GM18520 (cell line): ENCODE data around the gene LYPD1.

Experiments used
- ATAC-seq: cut with Tn5 transposase; IDR thresholded peaks from one replicate; pipeline ENCODE4 v1.9.1; 2021; ENCODE audit not compliant: unreplicated experiment

Gene LYPD1

DNA sequence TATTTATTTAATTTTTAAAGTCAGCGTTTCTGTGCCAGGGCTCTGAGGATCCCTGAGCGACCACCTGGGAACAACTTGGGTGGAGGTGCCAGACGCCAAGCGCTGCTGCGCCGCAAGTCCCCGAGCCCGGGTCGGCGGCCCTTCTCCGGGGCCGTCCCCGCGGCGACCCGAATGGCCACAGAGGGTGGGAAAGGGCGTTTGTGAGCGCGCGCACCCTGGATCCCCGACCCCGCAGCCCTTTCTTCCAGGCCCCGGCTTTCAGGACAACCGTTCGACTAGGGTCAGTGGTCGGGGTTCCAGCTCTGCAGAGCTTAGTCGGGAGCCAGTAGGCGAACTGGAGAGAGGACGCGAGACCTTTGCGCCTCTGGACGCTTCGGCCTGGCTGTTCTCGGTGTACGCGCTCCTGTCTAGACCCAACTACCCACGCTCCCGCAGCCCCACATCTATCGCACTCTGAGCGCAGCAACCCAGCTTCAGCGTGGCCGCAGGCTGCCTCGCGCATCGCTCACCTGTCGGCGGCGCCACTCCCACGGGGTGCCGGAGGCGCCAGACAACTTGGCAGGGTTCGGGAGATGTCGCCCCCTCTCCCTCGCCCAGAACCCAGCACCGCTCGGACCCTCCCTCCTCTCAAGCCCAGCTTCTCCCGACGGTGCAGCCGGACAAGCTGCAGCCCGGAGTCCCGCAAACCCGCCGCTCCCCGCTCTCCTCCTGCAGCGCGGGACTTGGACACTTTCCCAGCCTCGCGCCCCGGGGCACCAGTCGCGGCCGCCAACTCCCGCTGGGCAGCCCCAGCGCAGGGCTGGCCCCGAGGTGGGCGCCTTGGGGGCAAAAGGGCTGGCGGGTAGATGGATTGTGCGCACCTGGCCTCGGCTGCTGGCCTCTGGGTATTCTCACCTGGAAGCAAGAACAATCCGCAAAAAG, 758 bp downstream of the LYPD1 start:
- ATAC-seq: no peak

- ATAC-seq: no peak
Measured at GRCh38 chr2:132668189-132668823, 1.7 kb downstream of the LYPD1 start.

- ATAC-seq: no peak
Measured at GRCh38 chr2:132667706-132668105, 2.3 kb downstream of the LYPD1 start.

DNA sequence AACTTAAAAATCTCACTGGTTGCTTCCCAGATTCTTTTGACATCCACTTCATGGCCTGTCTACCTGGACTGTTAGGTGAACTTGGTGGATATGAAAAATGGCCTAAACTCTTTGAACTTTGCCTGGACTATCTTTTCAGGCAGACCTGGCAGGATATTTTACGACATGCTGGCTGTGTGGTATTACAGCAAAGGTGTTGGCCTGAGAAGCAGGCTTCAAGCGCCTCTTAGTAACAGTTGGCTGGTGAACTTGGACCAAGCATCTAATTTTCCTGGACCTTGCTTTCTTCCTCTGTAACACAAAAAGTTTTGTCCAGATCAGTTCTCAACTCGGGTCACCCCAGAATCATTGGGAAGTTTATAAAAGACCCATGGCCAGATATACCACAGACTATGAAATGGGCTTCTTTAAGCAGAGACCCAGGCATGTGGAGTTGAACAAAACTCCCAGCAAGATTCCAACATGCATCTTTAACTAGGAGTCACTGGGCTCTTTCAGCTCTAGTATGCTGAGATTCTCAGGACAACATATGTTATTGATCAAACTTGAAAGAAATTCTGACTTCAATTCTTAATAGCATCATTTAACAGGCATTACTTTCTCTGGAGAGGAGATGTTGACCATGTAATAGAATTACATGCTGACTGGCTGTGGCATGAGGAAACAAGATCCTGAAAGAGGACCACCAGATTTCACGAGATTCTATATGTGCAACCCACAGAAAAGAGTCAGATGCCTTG, 4.4 kb downstream of the LYPD1 start:
- ATAC-seq: no peak

GRCh38 chr2:132664096-132664495, 5.9 kb downstream of the LYPD1 start:
- no peak for ATAC-seq

- no peak for ATAC-seq
Measured at GRCh38 chr2:132662732-132663131, 7.3 kb downstream of the LYPD1 start.

GRCh38 chr2:132659331-132659730, 10.7 kb downstream of the LYPD1 start:
- no peak for ATAC-seq

DNA sequence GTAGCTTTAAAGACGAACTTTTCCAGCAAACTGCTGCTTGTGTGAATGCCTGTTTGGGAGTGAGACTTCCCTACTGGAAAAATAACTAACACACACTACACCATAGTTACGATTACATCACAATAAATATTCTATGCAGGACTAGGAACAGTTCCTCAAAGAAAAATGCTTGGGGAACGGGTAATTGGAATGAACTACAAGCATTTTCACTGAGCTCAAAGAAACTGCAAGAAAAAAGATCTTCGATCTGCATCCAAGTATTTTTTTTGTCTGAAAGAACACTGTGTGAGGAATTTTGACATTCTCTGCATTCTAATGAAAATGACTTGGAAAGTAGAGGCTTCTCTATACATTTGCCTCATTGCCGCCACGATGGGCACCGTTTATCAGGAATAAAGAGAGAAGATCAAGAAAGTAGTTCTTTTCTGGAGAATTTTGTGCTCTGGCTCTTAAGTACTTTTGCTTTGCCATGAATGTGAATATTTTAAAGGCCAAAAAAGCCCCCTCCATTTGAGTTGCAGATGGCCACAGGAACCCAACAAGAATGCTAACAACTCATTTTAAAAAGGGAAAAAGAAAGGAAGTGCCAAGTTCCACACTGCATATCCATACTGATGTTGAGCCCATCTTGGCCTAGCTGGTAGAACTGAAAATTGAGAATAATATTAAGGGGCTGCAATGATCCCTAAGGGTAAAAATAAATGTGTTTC, 13.6 kb downstream of the LYPD1 start:
- ATAC-seq: no peak

- no peak for ATAC-seq
Measured at GRCh38 chr2:132654968-132655367, 15.0 kb downstream of the LYPD1 start.

DNA sequence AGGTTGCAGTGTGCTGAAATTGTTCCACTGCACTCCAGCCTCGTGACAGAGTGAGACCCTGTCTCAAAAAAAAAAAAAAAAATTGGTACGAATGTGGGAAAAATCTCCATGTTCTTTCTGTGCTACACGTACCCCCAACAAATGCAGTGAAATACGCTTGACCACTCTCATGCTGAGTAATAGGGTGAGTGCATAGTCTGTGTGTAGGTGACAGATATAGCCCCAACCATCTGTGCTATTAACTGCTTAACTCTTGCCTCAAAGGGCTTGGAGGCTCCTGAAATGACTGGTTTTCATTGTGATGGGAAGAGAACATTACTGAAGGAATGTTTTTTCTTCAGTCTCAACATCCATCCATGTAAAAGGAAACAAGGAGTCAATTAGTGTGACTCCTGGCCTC, 15.7 kb downstream of the LYPD1 start:
- ATAC-seq: no peak

- ATAC-seq: no peak
Measured at GRCh38 chr2:132652474-132652873, 17.5 kb downstream of the LYPD1 start.

- no peak for ATAC-seq
Measured at GRCh38 chr2:132651115-132652045, 18.6 kb downstream of the LYPD1 start.

DNA sequence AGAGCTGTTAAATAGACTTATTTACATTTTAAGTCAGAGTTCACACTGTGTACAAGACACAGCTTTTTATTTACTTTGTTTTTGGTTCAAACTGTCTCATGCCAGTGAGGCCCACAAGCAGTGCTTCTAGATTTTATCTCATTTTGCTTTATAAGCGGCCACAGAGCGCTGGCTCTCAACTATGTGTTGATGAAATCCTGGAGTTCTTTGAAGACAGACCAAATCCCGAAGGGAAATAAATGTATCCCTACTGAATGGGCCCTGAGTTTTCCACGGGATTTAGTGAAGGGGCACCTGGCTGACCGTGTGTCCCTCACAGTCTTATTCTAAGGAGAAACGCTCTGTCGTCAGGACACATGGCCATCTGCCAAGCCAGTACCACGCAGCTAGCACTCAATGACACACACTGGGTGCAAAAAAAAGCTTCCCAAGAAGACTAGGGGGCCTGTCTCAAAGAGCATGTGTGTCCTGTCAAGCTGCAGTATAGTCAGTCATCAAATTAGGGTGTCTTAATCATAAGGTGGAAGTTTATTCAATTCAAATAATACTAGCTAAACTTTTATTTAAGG, 23.4 kb downstream of the LYPD1 start:
- no peak for ATAC-seq

- ATAC-seq: no peak
Measured at GRCh38 chr2:132645722-132646539, 24.1 kb downstream of the LYPD1 start.

GRCh38 chr2:132645176-132645575, 24.8 kb downstream of the LYPD1 start:
- no peak for ATAC-seq

- ATAC-seq: no peak
Measured at GRCh38 chr2:132642415-132642814, 27.6 kb downstream of the LYPD1 start.

- ATAC-seq: no peak
Measured at GRCh38 chr2:132641819-132642218, 28.2 kb downstream of the LYPD1 start.

DNA sequence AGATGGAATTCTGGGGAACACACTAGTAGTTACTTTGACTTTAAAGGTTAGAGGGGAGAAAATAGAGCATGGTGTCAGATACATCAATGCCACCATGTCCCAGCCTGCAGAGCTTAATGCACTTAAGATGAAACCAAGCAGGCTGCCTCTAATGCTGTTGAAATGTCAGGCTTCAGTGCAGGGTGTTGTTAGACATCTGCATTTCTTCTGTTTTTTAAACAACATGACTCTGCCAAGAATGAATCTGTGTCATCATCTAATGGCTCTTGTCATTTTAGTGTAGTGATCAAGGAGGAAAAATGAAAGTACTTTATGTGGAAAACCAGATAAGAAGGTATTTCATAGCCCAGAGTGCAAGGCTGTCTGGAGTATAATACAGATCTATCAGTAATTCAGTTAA, 29.9 kb downstream of the LYPD1 start:
- ATAC-seq: no peak
